Activated CD8-positive, alpha-beta memory T cell treated with anti-CD3 and anti-CD28 coated beads, Interleukin-2, amount 50 U/mL, for 4 hours (primary cell): Measurements from ENCODE around the gene CDHR1.
"Not testable (repeated sequence)": the region's sequence is repeated elsewhere in the genome, so short reads cannot be mapped to it uniquely, and the experiment has no call there.

Source experiments
- DNase-seq: peaks from one replicate; pipeline ENCODE4 v3.0.0-alpha.2; 2020

Gene CDHR1

GRCh38 chr10:84194424-84195043 is at the start of gene CDHR1:
Gene CDHR1 (plus strand): TSS chr10:84194537. CDS start chr10:84194761, 224 bp downstream.
- peak; percentile 59 for DNase-seq

GRCh38 chr10:84147347-84147746 is 47.0 kb upstream of the CDHR1 start:
- DNase-seq: no peak

GRCh38 chr10:84148006-84148597 is 46.2 kb upstream of the CDHR1 start:
- DNase-seq: not testable (repeated sequence)

GRCh38 chr10:84149854-84150253 is 44.5 kb upstream of the CDHR1 start:
- no peak for DNase-seq

DNA sequence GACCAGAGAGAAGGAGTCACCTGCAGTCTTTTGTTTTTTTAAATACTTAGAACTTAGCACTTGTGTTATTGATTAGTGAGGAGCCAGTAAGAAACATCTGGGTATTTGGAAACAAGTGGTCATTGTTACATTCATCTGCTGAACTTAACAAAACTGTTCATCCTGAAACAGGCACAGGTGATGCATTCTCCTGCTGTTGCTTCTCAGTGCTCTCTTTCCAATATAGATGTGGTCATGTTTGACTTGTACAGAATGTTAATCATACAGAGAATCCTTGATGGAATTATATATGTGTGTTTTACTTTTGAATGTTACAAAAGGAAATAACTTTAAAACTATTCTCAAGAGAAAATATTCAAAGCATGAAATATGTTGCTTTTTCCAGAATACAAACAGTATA is 41.6 kb upstream of the CDHR1 start:
- no peak for DNase-seq

GRCh38 chr10:84155521-84155920 is 38.8 kb upstream of the CDHR1 start:
- DNase-seq: no peak

GRCh38 chr10:84156009-84156408 is 38.3 kb upstream of the CDHR1 start:
- no peak for DNase-seq

DNA sequence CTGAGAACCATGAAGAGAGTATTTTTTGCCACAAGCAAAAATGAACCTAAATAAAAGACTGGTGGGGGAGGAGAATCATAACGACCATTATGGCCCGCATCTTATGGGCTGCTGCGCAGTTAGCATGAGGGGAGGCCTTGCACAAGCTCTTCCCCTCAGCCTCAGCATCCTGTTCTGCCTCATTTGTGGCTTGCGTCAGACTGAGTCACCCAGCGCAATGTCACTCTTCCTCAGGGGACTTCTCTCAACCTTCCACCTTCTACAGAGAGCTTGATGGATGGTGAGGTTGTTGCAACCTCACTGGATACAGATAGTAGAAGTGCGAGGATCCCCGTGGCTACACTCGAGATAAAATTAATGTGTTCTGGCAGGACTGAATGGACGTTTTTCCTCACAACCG is 37.6 kb upstream of the CDHR1 start:
- peak; percentile 67 for DNase-seq

DNA sequence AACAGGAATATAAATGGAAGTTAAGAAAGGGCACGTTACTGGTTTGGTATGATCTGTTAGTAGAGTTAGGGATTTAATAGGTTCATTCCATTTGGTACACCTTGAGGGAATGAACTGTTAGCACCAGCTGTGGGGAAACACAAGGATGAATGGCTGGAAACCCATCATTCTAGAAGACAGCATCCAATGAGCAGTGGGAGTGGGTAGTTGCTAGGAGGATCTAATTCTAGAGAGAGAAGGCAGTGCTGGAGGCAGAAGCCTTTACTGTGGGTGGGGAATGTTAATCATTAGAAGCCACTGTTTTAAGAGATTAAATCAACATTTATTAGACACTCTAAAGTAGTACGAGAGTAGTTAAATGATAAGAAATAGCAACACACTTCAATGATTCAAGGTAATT is 36.3 kb upstream of the CDHR1 start:
- no peak for DNase-seq

DNA sequence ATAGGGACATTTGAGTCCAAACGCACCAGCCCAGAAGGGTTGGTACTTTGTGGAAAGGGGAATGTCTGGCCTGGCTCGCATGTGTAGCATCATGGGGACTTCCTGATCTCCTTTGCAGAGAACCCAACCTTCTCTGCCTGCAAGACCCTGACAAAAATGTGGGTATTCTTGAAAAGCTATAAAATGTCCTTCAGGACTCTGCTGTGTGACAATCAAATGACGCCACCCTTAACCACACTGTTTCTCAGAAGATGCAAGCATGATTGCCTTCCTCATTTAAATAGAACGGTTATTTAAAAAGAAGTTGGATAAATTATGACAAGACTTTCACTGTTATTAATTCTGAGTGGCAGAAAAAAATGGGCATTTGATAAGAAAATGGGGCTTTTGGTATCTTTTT is 35.8 kb upstream of the CDHR1 start:
- DNase-seq: no peak

GRCh38 chr10:84159076-84159685 is 35.2 kb upstream of the CDHR1 start:
- DNase-seq: no peak

DNA sequence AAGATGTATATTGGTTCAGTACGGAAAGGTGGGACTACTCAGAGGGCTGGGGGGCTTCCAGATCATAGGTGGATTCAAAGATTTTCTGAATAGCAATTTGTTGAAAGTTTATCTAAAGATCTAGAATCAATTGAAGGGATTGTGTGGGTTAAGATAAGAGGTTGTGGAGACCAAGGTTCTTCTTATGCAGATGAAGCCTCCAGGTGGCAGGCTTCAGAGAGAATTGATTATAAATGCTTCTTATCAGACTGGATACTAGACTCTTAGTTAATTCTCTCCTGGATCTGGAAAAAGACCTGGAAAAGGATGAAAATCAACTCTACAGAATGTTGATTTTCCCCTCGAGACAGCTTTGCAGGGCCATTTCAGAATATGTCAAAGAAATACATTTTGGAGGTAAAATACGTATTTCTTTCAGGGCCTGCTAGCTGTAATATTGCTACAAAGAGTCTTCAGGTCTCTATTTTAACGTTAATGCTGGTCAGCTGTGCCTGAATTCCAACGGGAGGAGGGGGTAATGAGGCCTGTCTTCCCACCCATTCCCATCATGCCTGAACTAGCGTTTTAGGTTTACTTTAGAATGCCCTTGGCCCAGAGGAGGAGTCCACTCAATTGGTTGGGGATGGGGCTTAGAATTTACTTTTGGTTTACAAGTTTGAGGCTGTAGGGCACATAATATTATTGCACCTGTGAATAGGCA is 33.5 kb upstream of the CDHR1 start:
- DNase-seq: no peak

DNA sequence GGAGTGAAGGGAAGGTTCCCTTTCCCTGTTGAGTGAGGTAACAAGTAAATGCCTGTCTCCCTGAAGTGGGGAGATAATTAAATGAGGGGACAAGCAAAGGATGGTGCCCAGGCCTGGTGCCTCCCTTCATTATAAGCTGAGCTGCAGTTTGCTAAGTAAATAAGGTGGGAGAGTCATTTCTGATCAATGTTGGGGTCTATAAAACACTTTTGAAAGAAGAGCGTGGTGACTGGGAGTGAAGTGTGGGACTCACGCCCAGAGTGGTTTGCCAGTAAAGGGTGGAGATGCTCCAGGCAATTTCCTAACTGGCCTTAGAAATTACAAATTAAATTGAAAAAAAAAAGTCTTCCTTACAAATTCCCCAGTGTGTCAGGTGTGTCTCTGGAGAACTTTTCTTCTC is 30.3 kb upstream of the CDHR1 start:
- DNase-seq: no peak

DNA sequence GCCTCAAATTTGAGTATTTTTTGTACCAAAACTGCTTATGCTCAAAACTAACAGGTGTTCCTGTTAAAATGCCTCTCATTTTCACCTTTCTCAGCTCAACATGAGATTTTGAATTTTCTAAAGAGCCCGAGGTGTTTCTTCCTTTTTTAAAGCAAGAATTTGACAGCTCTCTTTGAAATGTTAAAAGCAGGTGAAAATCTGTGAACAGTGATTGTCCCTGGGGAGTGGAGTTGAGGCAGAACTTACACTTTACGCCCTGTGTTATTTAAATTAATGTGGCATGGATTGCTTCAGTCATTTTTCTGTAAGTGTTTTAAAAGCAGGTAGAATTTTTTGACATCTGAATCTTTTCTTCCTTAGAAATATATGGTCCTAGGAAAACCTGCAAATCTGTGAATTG is 29.9 kb upstream of the CDHR1 start:
- no peak for DNase-seq

GRCh38 chr10:84166620-84167288 is 27.6 kb upstream of the CDHR1 start:
- no peak for DNase-seq

DNA sequence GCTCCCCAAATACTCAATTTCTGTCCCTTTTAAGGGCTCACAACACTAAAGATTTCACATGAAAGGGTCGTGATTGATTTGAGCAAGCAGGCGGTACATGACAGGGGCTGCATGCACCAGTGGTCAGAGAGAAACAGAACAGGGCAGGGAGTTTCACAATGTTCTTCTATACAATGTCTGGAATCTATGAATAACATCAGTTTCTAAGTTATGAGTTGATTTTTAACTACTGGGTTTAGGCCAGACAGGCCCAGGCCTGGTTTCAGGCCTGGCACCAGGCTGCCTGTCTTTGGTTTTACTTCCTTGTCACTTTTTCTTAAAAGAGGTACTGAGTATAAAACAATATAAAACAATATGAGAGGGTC is 27.1 kb upstream of the CDHR1 start:
- not testable (repeated sequence) for DNase-seq

GRCh38 chr10:84168382-84168781 is 26.0 kb upstream of the CDHR1 start:
- DNase-seq: not testable (repeated sequence)

GRCh38 chr10:84171237-84171636 is 23.1 kb upstream of the CDHR1 start:
- not testable (repeated sequence) for DNase-seq

DNA sequence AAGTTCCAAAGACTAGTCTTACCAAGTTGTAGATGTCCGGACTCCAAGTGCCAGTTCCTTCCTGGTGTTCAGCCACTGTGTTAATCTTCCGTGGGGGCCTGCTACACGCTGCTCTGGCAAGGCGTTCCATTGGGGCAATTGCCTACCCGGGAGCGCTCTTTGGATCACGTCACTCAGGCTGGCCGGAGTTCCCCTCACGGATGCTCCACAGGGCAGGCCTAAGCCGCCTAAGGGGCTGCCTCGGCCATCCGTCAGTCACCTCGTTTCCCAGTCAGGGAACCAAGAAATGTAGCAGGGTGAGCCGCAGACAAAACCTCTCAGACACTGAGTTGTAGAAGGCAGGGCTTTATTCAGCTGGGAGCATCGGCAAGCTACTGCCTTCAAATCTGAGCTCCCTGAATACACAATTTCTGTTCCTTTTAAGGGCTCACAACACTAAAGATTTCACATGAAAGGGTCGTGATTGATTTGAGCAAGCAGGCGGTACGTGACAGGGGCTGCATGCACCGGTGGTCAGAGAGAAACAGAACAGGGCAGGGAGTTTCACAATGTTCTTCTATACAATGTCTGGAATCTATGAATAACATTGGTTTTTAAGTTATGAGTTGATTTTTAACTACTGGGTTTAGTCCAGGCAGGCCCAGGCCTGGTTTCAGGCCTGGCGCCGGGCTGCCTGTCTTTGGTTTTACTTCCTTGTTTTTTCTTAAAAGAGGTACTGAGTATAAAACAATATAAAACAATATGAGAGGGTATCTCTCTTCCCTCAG is 22.5 kb upstream of the CDHR1 start:
- DNase-seq: not testable (repeated sequence)

GRCh38 chr10:84172467-84173356 is 21.6 kb upstream of the CDHR1 start:
- DNase-seq: no peak

GRCh38 chr10:84173501-84173929 is 20.8 kb upstream of the CDHR1 start, which contains the start of gene GPR15LG:
Gene GPR15LG (plus strand): TSS chr10:84173801. CDS start chr10:84173852, 51 bp downstream.
- no peak for DNase-seq
